Activated T-cell treated with anti-CD3 and anti-CD28 coated beads, Interleukin-2, amount 50 U/mL, for 24 hours (primary cell): ENCODE data around the gene SYCP2.
A peak's percentile ranks its signal among the peaks of the same experiment; 100 is the strongest.

ENCODE experiments used
- DNase-seq: peaks from one replicate; pipeline ENCODE4 v3.0.0-alpha.2; 2020
- H3K27ac Mint-ChIP-seq: 2 replicates; pipeline ENCODE4 v1.8.0; 2020; ENCODE audit warnings: mild to moderate bottlenecking, mixed read lengths
- H3K27me3 Mint-ChIP-seq: 2 replicates; pipeline ENCODE4 v1.8.0; 2020; ENCODE audit warnings: mixed read lengths
- H3K36me3 Mint-ChIP-seq: 2 replicates; pipeline ENCODE4 v1.8.0; 2020; ENCODE audit warnings: low read depth, mixed read lengths
- H3K4me1 Mint-ChIP-seq: 2 replicates; pipeline ENCODE4 v1.8.0; 2020; ENCODE audit warnings: low read depth, mixed read lengths
- H3K4me3 Mint-ChIP-seq: 2 replicates; pipeline ENCODE4 v1.8.0; 2020; ENCODE audit warnings: mild to moderate bottlenecking, moderate library complexity, mixed read lengths
- H3K9me3 Mint-ChIP-seq: 2 replicates; pipeline ENCODE4 v1.8.0; 2020; ENCODE audit warnings: mixed read lengths

Gene SYCP2

GRCh38 chr20:59938221-59938620, 4.8 kb upstream of the SYCP2 start:
- Mint-ChIP-seq H3K36me3 (peaks cover 41% of the 10 kb centered on the region), H3K9me3 (peaks cover 2% of the 10 kb centered on the region), H3K27ac (peak overlapping the region; percentile 77), H3K27me3 (no peaks in the 10 kb centered on the region), H3K4me1 (peaks cover 52% of the 10 kb centered on the region), H3K4me3 (peak overlapping the region; percentile 76)
- no peak for DNase-seq

- H3K4me3 Mint-ChIP-seq = no peak overlapping the region
- no peak for DNase-seq
- H3K36me3 Mint-ChIP-seq = peaks cover 31% of the 10 kb centered on the region
- H3K27ac Mint-ChIP-seq = no peak overlapping the region
- no peaks in the 10 kb centered on the region for H3K27me3 Mint-ChIP-seq
- peaks cover 51% of the 10 kb centered on the region for H3K4me1 Mint-ChIP-seq
- peaks cover 2% of the 10 kb centered on the region for H3K9me3 Mint-ChIP-seq
Measured at GRCh38 chr20:59937150-59937549, 3.7 kb upstream of the SYCP2 start.

- Mint-ChIP-seq H3K9me3 (peaks cover 2% of the 10 kb centered on the region), H3K4me1 (peaks cover 51% of the 10 kb centered on the region), H3K27ac (no peak overlapping the region), H3K27me3 (peaks cover 2% of the 10 kb centered on the region), H3K36me3 (peaks cover 25% of the 10 kb centered on the region), H3K4me3 (no peak overlapping the region)
- no peak for DNase-seq
Measured at GRCh38 chr20:59936409-59936808, 3.0 kb upstream of the SYCP2 start.

GRCh38 chr20:59935457-59936185, 2.2 kb upstream of the SYCP2 start:
- Mint-ChIP-seq H3K27ac (no peak overlapping the region), H3K9me3 (peaks cover 2% of the 10 kb centered on the region), H3K4me1 (peaks cover 49% of the 10 kb centered on the region), H3K27me3 (peaks cover 2% of the 10 kb centered on the region), H3K4me3 (no peak overlapping the region), H3K36me3 (peaks cover 18% of the 10 kb centered on the region)
- no peak for DNase-seq

DNA sequence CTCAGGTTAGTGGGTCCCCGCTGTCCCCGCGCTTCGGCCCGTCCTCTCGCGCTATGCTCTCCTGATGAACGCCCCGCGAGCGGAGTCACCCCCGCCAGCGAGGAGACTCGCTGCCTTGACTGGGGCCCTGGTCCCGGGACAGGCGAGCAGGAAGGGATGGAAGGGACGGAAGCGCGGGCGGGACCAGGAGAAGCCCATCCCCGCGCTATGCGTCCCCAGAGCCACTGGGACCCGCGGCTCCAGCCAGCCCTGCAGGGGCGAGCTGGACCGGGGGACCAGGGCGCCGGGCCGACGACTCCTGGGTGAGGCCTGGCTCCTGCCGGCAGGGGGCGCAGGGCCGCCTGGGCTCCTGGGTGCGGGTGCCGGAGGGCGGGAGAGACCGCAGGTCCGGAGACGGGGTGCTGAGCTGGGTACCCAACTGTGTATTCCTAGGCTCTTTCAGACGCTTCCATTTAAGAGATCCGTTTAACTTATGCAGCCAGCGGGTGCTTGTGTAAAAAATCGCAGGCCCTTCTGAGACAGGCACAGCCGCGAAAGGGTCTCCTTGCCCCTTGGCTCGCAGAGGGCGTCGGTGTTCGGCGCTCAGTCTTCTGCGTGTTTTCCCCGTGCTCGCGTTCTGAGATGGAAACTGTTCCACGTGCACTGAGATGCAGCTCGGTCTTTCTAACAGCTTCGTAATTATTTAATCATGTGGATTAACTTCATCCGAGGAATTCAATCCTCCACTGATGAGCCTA, 580 bp upstream of the SYCP2 start:
- peaks cover 2% of the 10 kb centered on the region for H3K9me3 Mint-ChIP-seq
- H3K4me3 Mint-ChIP-seq = peak overlapping the region; percentile 70
- H3K27me3 Mint-ChIP-seq = peaks cover 2% of the 10 kb centered on the region
- peaks cover 12% of the 10 kb centered on the region for H3K36me3 Mint-ChIP-seq
- peak; percentile 88 for DNase-seq
- peaks cover 46% of the 10 kb centered on the region for H3K4me1 Mint-ChIP-seq
- peak overlapping the region; percentile 57 for H3K27ac Mint-ChIP-seq

DNA sequence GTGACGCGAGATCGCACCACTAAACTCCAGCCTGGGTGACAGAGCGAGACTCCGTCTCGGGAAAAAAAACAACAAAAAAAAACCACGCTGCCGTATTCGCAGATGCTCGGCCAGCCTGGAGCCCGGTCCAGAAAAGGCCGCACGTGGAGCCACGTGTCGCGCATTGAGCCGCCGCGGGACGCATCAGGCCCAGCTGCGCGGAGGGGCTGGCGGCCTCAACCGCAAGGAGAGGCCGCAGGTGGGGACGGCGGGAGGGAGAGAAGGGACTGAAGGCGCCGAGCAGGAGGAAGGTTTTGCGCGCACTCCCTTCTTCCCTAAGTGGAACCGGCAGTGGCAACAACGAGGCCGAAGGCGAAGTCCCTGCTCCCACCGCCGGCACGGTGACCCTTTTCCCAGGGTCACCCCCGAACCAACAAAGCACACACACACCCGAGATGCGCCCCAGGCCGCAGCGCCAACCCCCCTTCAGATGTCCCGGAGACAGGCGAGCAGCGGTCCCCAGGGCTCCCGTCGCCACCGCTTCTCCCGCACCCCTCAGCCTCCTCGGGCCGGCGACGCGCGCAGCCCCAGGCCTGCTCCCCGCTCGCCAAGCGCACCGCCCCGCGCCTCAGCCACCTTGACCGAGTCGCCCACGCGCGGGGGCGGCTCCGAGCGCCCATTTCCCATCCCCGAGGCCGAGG, 681 bp downstream of the SYCP2 start:
- peak overlapping the region; percentile 45 for H3K4me3 Mint-ChIP-seq
- H3K36me3 Mint-ChIP-seq = no peaks in the 10 kb centered on the region
- H3K27ac Mint-ChIP-seq = no peak overlapping the region
- H3K27me3 Mint-ChIP-seq = peaks cover 2% of the 10 kb centered on the region
- H3K4me1 Mint-ChIP-seq = peaks cover 33% of the 10 kb centered on the region
- DNase-seq = no peak
- H3K9me3 Mint-ChIP-seq = no peaks in the 10 kb centered on the region

DNA sequence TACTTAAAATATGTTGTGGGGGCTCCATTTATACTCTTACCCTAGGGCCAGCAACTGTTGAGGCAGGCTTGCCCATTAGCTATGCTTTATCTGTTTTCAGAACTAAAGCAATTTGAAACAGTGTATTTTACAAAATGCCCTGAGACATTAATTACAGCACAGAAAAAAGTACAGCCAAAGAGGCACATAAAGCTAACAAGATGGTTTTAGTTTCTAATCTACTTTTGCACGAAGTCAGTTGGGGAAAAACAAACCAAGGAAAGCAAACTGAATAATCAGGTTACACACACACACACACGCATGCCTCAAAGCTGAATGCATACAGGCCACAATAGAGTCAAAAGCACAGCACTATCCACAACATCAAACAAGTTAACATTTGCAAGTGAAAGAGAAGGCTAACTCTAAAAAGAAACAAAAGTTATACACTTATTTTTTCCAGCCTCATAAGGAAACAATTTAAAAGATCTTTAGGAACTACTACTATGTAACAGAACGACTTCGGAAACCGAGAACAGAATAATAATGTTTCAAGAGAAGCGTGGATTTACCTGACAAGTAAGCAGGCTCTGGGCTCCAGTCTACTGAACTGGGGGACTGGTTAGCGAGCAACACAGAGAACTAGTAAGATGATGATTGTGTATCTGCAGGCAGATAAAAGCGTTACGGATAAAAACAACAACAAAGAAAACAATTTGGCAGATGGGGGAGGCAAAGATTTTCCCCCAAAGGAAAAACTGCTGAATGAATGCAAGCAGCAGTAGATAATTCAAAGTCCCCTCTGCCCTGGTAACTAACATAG, 1.7 kb downstream of the SYCP2 start:
- Mint-ChIP-seq H3K4me3 (peak overlapping the region; percentile 23), H3K27ac (peak overlapping the region; percentile 79), H3K27me3 (peaks cover 2% of the 10 kb centered on the region), H3K4me1 (peaks cover 26% of the 10 kb centered on the region), H3K36me3 (no peaks in the 10 kb centered on the region), H3K9me3 (no peaks in the 10 kb centered on the region)
- no peak for DNase-seq

- no peak overlapping the region for H3K4me3 Mint-ChIP-seq
- peaks cover 9% of the 10 kb centered on the region for H3K27me3 Mint-ChIP-seq
- no peaks in the 10 kb centered on the region for H3K36me3 Mint-ChIP-seq
- H3K9me3 Mint-ChIP-seq = no peaks in the 10 kb centered on the region
- H3K4me1 Mint-ChIP-seq = no peaks in the 10 kb centered on the region
- H3K27ac Mint-ChIP-seq = no peak overlapping the region
- no peak for DNase-seq
Measured at GRCh38 chr20:59925899-59926298, 7.5 kb downstream of the SYCP2 start.

DNA sequence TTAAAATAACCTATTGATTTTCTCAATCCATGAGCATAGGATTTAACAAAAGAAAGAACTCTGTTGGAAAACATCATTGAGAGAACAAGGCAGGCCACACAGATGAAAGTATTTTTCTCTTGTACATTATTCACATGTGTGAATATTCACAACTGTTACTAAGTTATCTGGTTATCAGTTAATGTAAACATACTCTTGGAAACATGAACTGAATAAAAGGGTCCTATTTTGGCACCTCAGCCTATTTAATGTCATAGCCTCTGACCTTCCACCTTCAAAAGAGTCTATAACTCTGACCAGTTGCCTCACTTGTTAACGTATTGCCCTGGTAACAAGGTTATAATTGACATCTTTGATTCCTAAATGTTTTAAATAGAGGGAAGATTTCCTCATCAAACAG, 8.1 kb downstream of the SYCP2 start:
- H3K27ac Mint-ChIP-seq = no peak overlapping the region
- no peaks in the 10 kb centered on the region for H3K9me3 Mint-ChIP-seq

DNA sequence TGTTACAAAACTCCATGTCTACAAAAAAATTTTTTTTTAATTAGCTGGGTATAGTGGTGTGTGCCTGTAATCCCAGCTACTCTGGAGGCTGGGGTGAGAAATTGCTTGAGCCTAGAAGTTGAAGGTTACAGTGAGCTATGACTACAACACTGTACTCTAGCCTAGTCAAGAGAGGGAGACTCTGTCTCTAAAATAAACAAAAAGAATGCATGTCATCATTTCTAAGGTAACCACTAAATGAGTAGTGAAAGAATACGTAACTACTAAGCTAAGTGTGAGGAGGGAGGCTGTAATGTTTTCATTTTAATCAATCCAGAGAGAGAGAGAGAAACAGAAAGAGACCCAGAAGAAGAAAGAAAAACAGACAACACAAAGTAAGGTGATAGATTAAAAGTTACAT, 9.9 kb downstream of the SYCP2 start:
- Mint-ChIP-seq H3K4me3 (no peak overlapping the region), H3K27ac (no peak overlapping the region), H3K9me3 (no peaks in the 10 kb centered on the region), H3K4me1 (no peaks in the 10 kb centered on the region), H3K27me3 (peaks cover 9% of the 10 kb centered on the region), H3K36me3 (no peaks in the 10 kb centered on the region)
- no peak for DNase-seq

More for the DNA sequence above, 8.1 kb downstream of the SYCP2 start:
- Mint-ChIP-seq H3K4me3 (no peak overlapping the region), H3K4me1 (no peaks in the 10 kb centered on the region), H3K36me3 (no peaks in the 10 kb centered on the region), H3K27me3 (peaks cover 9% of the 10 kb centered on the region)
- no peak for DNase-seq

- Mint-ChIP-seq H3K9me3 (no peaks in the 10 kb centered on the region), H3K36me3 (no peaks in the 10 kb centered on the region), H3K4me3 (no peak overlapping the region), H3K4me1 (no peaks in the 10 kb centered on the region), H3K27me3 (peaks cover 9% of the 10 kb centered on the region), H3K27ac (no peak overlapping the region)
- DNase-seq = no peak
Measured at GRCh38 chr20:59920944-59921343, 12.5 kb downstream of the SYCP2 start.

- Mint-ChIP-seq H3K9me3 (no peaks in the 10 kb centered on the region), H3K4me1 (no peaks in the 10 kb centered on the region)
Measured at GRCh38 chr20:59912609-59913008, 20.8 kb downstream of the SYCP2 start.

GRCh38 chr20:59911041-59911440, 22.4 kb downstream of the SYCP2 start:
- Mint-ChIP-seq H3K36me3 (no peaks in the 10 kb centered on the region), H3K27ac (no peak overlapping the region), H3K9me3 (no peaks in the 10 kb centered on the region), H3K27me3 (no peaks in the 10 kb centered on the region), H3K4me1 (no peaks in the 10 kb centered on the region), H3K4me3 (no peak overlapping the region)
- no peak for DNase-seq

More at GRCh38 chr20:59912609-59913008, 20.8 kb downstream of the SYCP2 start:
- DNase-seq = no peak
- Mint-ChIP-seq H3K27me3 (no peaks in the 10 kb centered on the region), H3K4me3 (no peak overlapping the region), H3K27ac (no peak overlapping the region), H3K36me3 (no peaks in the 10 kb centered on the region)

DNA sequence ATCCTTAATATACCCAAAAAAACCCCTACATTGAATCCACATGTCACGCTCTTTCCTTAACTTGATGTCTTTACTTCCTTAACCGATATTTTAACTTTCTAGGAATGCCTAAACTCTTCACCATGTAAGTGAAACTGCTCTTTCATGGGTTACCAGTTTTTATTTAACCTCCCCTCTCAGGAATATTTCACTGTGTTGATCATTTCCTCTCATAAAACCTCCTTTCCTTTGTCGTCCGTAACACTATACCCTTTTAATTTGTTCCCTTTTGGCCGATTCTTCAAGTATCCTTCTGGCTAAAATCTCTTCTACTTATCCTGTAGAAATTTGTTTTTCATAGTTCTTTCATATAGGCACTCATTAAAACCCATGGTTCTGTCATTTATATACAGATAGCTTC, 24.6 kb downstream of the SYCP2 start:
- no peaks in the 10 kb centered on the region for H3K9me3 Mint-ChIP-seq
- H3K27me3 Mint-ChIP-seq = no peaks in the 10 kb centered on the region
- no peak overlapping the region for H3K27ac Mint-ChIP-seq
- H3K4me1 Mint-ChIP-seq = no peaks in the 10 kb centered on the region
- no peak overlapping the region for H3K4me3 Mint-ChIP-seq
- no peak for DNase-seq
- H3K36me3 Mint-ChIP-seq = no peaks in the 10 kb centered on the region
